ENCODE measurements around the gene RNF126.

RNF126 gene

GRCh38 chr19:694481-695351 is 31.7 kb upstream of the RNF126 start:
- no peak for DNase-seq (ENCODE audit: low spot score)
- no peak for TF ChIP-seq CTCF (IDR thresholded peaks at IDR 0.05)
- Histone ChIP-seq H3K27ac (no peak overlapping the region), H3K4me3 (no peak overlapping the region)

GRCh38 chr19:690203-690602 is 27.2 kb upstream of the RNF126 start:
- no peak for DNase-seq (ENCODE audit: low spot score)
- Histone ChIP-seq H3K27ac (no peak overlapping the region), H3K4me3 (no peak overlapping the region)
- TF ChIP-seq CTCF (IDR thresholded peaks at IDR 0.05), result no peak

- no peak overlapping the region for H3K27ac ChIP-seq
- TF ChIP-seq CTCF (IDR thresholded peaks at IDR 0.05), result no peak
- H3K4me3 ChIP-seq, result no peak overlapping the region
- DNase-seq (ENCODE audit: low spot score), result no peak
These were observed 26.0 kb upstream of the RNF126 start for GRCh38 chr19:688992-689391.

- H3K27ac ChIP-seq, result no peak overlapping the region
- no peak for TF ChIP-seq CTCF (IDR thresholded peaks at IDR 0.05)
- H3K4me3 ChIP-seq, result no peak overlapping the region
- no peak for DNase-seq (ENCODE audit: low spot score)
These were observed 25.2 kb upstream of the RNF126 start for GRCh38 chr19:688214-688613.

- no peak for DNase-seq (ENCODE audit: low spot score)
- no peak for TF ChIP-seq CTCF (IDR thresholded peaks at IDR 0.05)
- Histone ChIP-seq H3K4me3 (no peak overlapping the region), H3K27ac (no peak overlapping the region)
These were observed 24.7 kb upstream of the RNF126 start for GRCh38 chr19:687569-688166.

- TF ChIP-seq CTCF (IDR thresholded peaks at IDR 0.05), result no peak
- DNase-seq (ENCODE audit: low spot score), result no peak
- no peak overlapping the region for H3K27ac ChIP-seq
- H3K4me3 ChIP-seq, result no peak overlapping the region
These were observed 23.7 kb upstream of the RNF126 start for GRCh38 chr19:686589-687297.
